Activated CD4-positive, alpha-beta T cell treated with anti-CD3 and anti-CD28 coated beads for 1 hour (primary cell): ENCODE results near the gene EMCN.
"Not testable (repeated sequence)": the region's sequence is repeated elsewhere in the genome, so short reads cannot be mapped to it uniquely, and the experiment has no call there.

Source experiments
- DNase-seq: peaks from one replicate; pipeline ENCODE4 v3.0.0-alpha.2; 2020

The EMCN gene

DNA sequence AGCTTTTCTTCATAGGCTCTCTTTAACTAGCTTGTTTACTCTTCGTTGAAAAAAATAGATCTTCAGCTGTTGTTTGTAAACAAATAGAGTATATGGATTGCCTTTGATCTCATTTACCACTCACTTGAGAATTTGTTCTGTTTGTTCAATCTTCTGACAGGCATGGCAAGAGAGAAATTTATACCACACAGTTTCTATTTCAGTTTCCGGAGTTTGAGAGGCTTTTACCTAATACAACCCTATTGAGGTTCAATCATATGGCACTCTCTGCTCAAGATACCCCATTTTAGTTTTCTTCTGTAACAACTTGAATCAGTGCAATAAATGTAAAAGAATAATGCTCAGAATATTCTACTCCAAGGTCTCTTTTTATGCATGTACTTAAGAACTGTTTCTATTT is 148.0 kb downstream of the EMCN start:
- DNase-seq, result no peak

DNA sequence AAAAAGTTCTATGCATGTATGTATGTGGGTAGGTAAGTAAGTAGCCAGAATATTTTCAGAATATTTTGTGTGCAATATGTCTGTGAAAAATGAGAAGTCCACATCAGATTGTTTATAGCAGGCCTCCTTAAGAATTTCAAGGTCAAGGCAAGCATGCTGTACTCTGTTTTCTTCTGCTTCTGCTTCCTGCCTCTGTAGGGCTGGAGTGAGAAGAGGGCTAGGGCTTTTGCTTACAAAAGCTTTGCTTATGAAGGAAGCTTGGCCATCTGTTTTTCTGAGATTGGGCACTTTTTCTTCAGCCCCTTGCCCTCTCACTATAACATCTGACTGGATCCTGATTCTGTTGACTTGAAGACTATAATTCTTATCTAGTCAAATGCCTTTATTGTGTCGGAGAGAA is 150.4 kb downstream of the EMCN start:
- DNase-seq, result no peak

DNA sequence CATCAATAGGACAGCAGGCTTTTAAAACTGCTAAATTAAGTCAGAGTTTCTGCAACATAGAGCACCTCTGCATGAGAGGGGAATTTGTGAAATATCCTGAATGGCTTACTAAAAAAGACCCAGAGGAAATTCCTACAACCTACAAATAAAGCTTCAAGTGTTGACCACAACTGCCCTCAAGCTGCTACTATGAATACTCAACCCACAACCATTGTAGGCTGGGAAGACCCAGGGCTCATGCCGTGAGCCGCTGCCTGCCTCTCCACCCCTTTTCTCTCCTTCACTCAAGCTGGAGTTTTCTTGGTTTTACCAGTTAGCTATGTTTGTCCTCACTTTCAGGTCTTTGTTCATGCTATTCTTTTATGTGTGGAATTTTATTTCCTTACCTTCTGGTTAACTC is 151.6 kb downstream of the EMCN start:
- DNase-seq, result no peak

DNA sequence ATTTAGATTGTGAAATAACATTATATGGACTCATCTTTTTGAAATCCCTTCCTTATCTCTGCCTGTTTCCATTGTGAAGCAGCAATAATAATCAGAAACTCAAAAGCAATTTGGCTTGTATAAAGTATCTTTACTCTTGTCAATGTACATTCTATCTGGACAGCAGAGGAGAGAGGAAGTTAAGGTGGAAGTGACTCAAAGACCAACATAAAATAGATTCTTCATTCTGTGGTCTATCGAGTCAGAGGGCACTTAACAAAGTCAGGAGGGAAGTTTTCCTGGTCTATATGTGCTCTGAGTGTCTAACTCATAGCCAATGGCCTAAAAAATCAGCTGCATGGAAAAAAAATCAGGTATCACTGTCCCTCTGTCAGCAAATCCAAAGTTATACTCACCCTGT is 155.5 kb downstream of the EMCN start:
- DNase-seq, result no peak

DNA sequence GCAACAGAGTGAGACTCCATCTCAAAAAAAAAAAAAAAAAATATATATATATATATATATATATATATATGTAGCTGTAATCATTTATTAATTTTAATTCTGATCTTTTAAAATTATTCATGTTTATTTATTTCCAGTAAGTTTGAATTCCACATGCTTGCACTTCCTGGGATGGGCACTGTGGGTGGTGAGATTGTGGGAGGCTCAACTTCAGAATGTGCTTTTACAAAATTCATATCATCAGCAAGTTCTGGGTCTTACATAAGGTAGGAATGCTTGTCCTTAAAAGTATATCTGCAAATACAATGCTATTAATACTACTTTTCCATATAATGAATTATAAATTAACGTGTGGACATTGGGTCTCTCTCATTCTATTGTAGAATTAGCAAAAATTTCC is 156.5 kb downstream of the EMCN start:
- DNase-seq, result no peak

DNA sequence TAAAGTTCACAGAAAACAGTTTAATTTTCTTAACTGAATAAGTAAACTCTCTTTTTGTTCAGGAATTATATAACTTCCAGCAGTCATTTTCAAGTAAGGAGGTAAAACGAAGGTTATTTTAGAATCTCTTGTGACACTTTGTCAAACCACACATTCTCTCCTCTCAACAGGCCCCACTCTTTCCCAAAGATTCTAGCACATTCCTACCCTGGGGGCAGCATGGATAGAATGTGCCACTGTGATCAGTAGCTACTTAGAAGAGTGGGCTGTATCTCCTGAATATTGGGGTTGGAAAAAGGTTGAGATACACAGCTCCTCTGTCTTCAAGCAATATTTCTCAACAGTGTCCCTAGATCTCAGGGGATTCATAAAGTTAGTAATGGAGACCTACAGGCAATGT is 157.6 kb downstream of the EMCN start:
- no peak for DNase-seq

DNA sequence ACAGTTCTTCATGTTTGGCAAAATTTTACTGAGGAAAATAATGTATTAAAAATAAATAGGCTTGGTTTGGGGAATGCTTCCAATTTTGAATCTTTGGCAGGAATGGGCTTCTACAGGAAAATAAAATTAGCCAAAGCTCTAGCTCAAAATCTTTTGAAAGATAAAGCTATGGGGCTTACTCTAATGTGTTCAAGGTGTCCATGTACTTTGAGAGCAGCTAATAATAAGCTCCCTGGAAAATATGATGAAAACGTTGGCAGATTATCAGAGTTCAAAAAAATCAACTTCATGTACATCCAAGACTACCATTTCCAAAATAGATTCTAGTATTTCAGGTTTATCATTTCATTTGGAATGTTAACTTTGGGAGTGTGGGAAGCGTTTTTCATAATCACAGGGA is 158.4 kb downstream of the EMCN start:
- DNase-seq, result no peak

DNA sequence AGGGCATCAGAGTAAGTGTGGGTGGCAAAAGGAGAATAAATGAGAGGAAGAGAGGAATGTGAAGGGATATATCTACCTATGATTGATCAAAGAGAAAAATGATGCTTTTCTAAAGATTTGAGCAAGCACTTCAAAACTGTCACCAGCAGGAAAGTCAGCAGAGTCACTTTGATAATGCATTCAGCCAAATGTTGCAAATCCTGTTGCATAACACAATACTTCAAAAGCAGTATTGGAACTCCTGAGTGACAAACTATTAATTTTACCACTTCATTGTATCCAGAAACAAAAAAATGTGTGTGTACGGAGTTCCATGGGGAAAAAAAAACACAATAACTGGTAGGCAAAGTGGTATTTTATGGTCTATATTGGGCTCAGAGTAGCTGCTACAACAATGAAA is 160.3 kb downstream of the EMCN start:
- DNase-seq, result no peak

DNA sequence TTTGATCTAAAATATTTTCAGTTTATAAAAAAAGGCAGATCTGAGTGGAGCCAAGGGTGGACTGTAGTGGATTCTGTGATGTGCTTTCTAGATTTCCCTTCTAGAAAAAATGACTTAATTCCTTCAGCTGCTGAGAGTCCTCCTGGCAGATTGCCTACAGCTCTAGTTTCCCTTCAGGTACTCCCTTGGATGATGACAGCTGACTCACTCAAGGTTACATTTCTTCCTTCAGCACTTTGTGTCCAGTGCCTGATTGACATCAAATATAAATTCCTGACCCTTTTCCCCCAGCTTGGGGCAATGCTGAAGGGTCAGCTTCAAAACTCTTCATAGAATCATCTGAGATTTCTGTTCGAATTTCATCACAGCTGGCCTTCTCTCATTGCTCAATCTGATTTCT is 161.7 kb downstream of the EMCN start:
- DNase-seq, result no peak

DNA sequence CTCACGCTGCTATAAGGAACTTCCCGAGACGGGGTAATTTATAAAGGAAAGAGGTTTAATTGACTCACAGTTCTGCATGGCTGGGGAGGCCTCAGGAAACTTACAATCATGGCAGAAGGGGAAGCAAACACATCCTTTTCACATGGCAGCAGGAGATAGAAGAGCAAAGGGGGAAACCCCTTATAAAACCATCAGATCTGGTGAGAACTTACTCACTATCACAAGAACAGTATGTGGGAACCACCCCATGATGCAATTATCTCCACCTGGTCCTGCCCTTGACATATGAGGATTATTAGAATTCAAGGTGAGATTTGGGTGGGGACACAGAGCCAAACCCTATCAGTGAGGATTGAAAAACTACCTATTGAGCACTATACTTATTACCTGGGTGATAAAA is 165.5 kb downstream of the EMCN start:
- not testable (repeated sequence) for DNase-seq

DNA sequence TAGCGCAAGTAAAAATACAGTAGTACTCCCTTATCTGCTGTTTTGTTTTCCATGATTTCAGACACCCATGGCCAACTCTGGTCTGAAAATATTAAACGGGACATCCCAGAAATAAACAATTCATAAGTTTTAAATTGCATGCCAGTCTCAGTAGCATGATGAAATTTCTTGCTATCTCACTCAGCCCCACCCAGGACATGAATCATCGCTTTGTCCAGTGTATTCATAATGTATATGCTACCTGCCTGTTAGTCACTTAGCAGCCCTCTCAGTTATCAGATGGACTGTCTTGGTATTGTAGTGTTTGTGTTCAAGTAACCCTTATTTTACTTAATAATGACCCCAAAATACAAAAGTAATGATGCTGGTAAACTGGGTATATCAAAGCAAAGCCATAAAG is 169.3 kb downstream of the EMCN start:
- DNase-seq, result no peak

DNA sequence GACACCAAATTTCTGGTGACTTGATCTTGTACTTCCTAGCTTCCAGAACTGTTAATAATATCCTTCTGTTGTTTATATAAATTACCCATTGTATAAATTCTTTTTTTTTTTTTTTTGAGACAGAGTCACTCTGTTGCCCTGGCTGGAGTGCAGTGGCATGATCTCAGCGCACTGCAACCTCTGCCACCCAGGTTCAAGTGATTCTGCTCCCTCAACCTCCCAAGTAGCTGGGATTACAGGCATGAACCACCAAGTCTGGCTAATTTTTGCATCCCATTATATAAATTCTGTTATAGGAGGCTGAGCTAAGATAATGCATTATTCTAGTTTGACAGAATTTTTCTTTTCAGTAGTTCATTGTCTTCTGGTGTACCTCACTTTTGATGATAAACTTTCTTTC is 170.6 kb downstream of the EMCN start:
- DNase-seq, result no peak

DNA sequence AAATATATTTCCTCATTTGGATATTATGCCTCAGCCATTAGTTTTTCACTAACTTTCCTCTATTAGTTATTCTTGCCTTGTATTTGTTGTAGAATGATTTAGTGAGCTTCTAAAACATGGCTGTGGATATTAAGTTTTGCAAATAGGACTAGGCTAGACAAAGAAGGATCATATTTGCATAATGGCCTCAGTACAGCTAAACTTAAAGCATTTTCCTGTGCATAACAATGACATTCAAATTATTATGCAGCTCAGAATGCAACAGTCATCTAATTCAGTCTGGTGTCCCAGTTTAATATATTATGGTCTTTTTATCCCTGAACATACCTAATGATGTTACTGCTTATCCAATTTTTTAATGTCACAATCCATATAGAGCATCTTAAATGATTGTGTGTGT is 172.2 kb downstream of the EMCN start:
- DNase-seq, result no peak
